HCT116 (cell line): Measurements from ENCODE around the gene AUTS2. TPM values are rescaled to one million over a fixed set of nuclear protein-coding genes. Genes with fewer than 3 reads are reported as not detected.

ENCODE experiments used
- ATAC-seq: fragments of 200-7000 bp; cut with Tn5 transposase; 2 replicates; pipeline ENCODE4 v1.9.1; 2020; ENCODE audit warnings: mild to moderate bottlenecking, moderate library complexity
- BruUV-seq: library from RNA; stranded (reverse); fragments of 400-500 nt; replicated peaks from 2 replicates; lab custom pipeline; 2021; lab: Mats Ljungman, UMichigan
- CTCF ChIA-PET: fragments of 300-600 bp; sonication (Branson Sonifier 250); formaldehyde crosslinking; loops from one replicate; lab custom pipeline; 2021; ENCODE audit warnings: antibody characterized with exemption; lab: Charles Lee
- POLR2A ChIA-PET: fragments of 300-600, 350-600 bp; sonication (Branson Sonifier 250); formaldehyde crosslinking; loops from one replicate; lab custom pipeline; 2021; ENCODE audit warnings: antibody characterized with exemption; lab: Charles Lee
- RAD21 ChIA-PET, 2 experiments: fragments of 300-600 bp; sonication (Branson Sonifier 250); formaldehyde crosslinking; loops; one replicate each; lab custom pipeline; 2023; ENCODE audit warnings: low total read pairs in 2 of 2; ENCODE audit not compliant: uncharacterized antibody in 2 of 2, unreplicated experiment in 2 of 2, low non-redundant PET in 1 of 2; lab: Charles Lee
- DNase-seq: peaks from one replicate; pipeline ENCODE4 v3.0.0-alpha.2; 2010; ENCODE audit warnings: low read depth, low spot score
- H2AFZ ChIP-seq: fragments of 200-600 bp; shearing (Covaris generic), sonication (generic); 2 replicates; pipeline ENCODE4 v1.6.1; 2017; ENCODE audit warnings: low read depth, mixed run types, mixed read lengths, antibody characterized with exemption, low read length; ENCODE audit not compliant: poor library complexity, severe bottlenecking
- H3K27ac ChIP-seq: 2 replicates; pipeline ENCODE4 v1.5.1; 2012; ENCODE audit warnings: low read depth, low read length
- H3K27me3 ChIP-seq: fragments of 200-600 bp; sonication (generic); 2 replicates; pipeline ENCODE4 v1.6.1; 2016; ENCODE audit warnings: mixed run types, low read length, mixed read lengths; ENCODE audit not compliant: insufficient read depth
- H3K36me3 ChIP-seq, 2 experiments: fragments of 200-500 bp in 1 of 2; fragments of 200-600 bp in 1 of 2; sonication (Bioruptor generic) in 1 of 2; sonication (generic) in 1 of 2; 2 replicates each; pipeline versions ENCODE4 v1.5.1 to v1.6.1; 2014 to 2016; ENCODE audit warnings: low read length in 2 of 2, inconsistent platforms in 1 of 2, mixed read lengths in 1 of 2, mixed run types in 1 of 2; ENCODE audit not compliant: insufficient read depth in 2 of 2, control insufficient read depth in 1 of 2
- H3K4me1 ChIP-seq, 2 experiments: fragments of 200-600 bp in 1 of 2; sonication (generic) in 1 of 2; 2 replicates each; pipeline versions ENCODE4 v1.5.1 to v1.6.1; 2012 to 2017; ENCODE audit warnings: low read length in 2 of 2, inconsistent platforms in 1 of 2, mild to moderate bottlenecking in 1 of 2, mixed read lengths in 1 of 2, mixed run types in 1 of 2, moderate library complexity in 1 of 2; ENCODE audit not compliant: insufficient read depth in 2 of 2, control insufficient read depth in 1 of 2
- H3K4me2 ChIP-seq: fragments of 200-600 bp; sonication (generic); 2 replicates; pipeline ENCODE4 v1.6.1; 2017; ENCODE audit warnings: mixed run types, low read length, mixed read lengths
- H3K4me3 ChIP-seq, 2 experiments: fragments of 200-600 bp in 1 of 2; sonication (generic) in 1 of 2; replicated peaks in 1 of 2; 2 replicates each; pipeline ENCODE4 v1.5.1; 2011 to 2016; ENCODE audit warnings: low read length in 2 of 2, control low read depth in 1 of 2, low read depth in 1 of 2, mild to moderate bottlenecking in 1 of 2, mixed read lengths in 1 of 2, mixed run types in 1 of 2
- H3K79me2 ChIP-seq: fragments of 200-600 bp; sonication (generic); 2 replicates; pipeline ENCODE4 v1.6.1; 2017; ENCODE audit warnings: mild to moderate bottlenecking, mixed run types, low read length, moderate library complexity, mixed read lengths; ENCODE audit not compliant: insufficient read depth
- H3K9ac ChIP-seq: fragments of 200-600 bp; sonication (generic); 2 replicates; pipeline ENCODE4 v1.6.1; 2016; ENCODE audit warnings: low read length, mixed read lengths
- H3K9me2 ChIP-seq: fragments of 200-600 bp; sonication (generic), shearing (Covaris generic); 2 replicates; pipeline ENCODE4 v1.6.1; 2017; ENCODE audit warnings: mixed run types, mild to moderate bottlenecking, moderate library complexity; ENCODE audit not compliant: insufficient read depth
- H3K9me3 ChIP-seq, 2 experiments: fragments of 200-500 bp in 1 of 2; fragments of 200-600 bp in 1 of 2; sonication (Bioruptor generic) in 1 of 2; sonication (generic) in 1 of 2; 2 replicates each; pipeline ENCODE4 v1.6.1; 2014 to 2017; ENCODE audit warnings: low read length in 2 of 2, mixed read lengths in 2 of 2, inconsistent platforms in 1 of 2, low read depth in 1 of 2, mild to moderate bottlenecking in 1 of 2, mixed run types in 1 of 2, moderate library complexity in 1 of 2; ENCODE audit not compliant: control insufficient read depth in 1 of 2, insufficient read depth in 1 of 2
- H4K20me1 ChIP-seq: fragments of 200-600 bp; sonication (generic), shearing (Covaris generic); 2 replicates; pipeline ENCODE4 v1.6.1; 2017; ENCODE audit warnings: mixed run types, mild to moderate bottlenecking, moderate library complexity; ENCODE audit not compliant: insufficient read depth
- CBX3 ChIP-seq: IDR thresholded peaks from 2 replicates; pipeline ENCODE4 v1.6.1; 2012; ENCODE audit warnings: low read depth
- CEBPB ChIP-seq: IDR thresholded peaks from 2 replicates; pipeline ENCODE4 v1.6.1; 2012; ENCODE audit warnings: low read depth
- EZH2 ChIP-seq: fragments of 200-600 bp; sonication (generic); IDR thresholded peaks from 2 replicates; pipeline ENCODE4 v1.6.1; 2017; ENCODE audit warnings: antibody characterized with exemption, mixed run types
- EZH2phosphoT487 ChIP-seq: fragments of 200-600 bp; IDR thresholded peaks from 2 replicates; pipeline ENCODE4 v1.6.1; 2018; ENCODE audit warnings: antibody characterized with exemption, borderline replicate concordance
- FOSL1 ChIP-seq: IDR thresholded peaks from 2 replicates; pipeline ENCODE4 v1.6.1; 2012; ENCODE audit warnings: low read depth
- POLR2A ChIP-seq: IDR thresholded peaks from 2 replicates; pipeline ENCODE4 v1.7.0; 2011; ENCODE audit warnings: borderline replicate concordance; ENCODE audit not compliant: insufficient read depth, insufficient read length; ENCODE audit errors: extremely low read depth
- SIN3A ChIP-seq: IDR thresholded peaks from 2 replicates; pipeline ENCODE4 v1.6.1; 2012; ENCODE audit warnings: low read depth
- SP1 ChIP-seq: IDR thresholded peaks from 2 replicates; pipeline ENCODE4 v1.6.1; 2012; ENCODE audit warnings: low read depth
- SRF ChIP-seq: IDR thresholded peaks from 2 replicates; pipeline ENCODE4 v1.6.1; 2012; ENCODE audit warnings: low read depth
- TCF7L2 ChIP-seq: IDR thresholded peaks from 2 replicates; pipeline ENCODE4 v1.7.0; 2011; ENCODE audit warnings: borderline replicate concordance, inconsistent platforms; ENCODE audit not compliant: insufficient read depth, insufficient read length; ENCODE audit errors: extremely low read depth
- YY1 ChIP-seq: IDR thresholded peaks from 2 replicates; pipeline ENCODE4 v1.6.1; 2011; ENCODE audit warnings: low read length, low read depth, moderate library complexity, mild to moderate bottlenecking; ENCODE audit not compliant: insufficient replicate concordance; ENCODE audit errors: extremely low read depth
- ZFX ChIP-seq: fragments of 450-650 bp; IDR thresholded peaks from 2 replicates; pipeline ENCODE4 v1.6.1; 2017
- ZNF274 ChIP-seq: fragments of 200-500 bp; sonication (Bioruptor generic); IDR thresholded peaks from 2 replicates; pipeline ENCODE4 v1.6.1; 2014; ENCODE audit warnings: mild to moderate bottlenecking, low read depth, low read length, inconsistent platforms
- intact Hi-C: fragments of 100-400 bp; cut with micrococcal nuclease; formaldehyde crosslinking; loops from 2 replicates; pipeline ENCODE4 v1.10.0; 2022
- total RNA-seq: library from RNA; stranded (reverse); gene quantifications from one replicate; pipeline ENCODE4 v1.2.1, GENCODE V29; 2021; ENCODE audit not compliant: unreplicated experiment
- TF ChIP-seq, protein P1 (sequence below): IDR thresholded peaks from 2 replicates; pipeline ENCODE4 v1.6.1; 2012
- TF ChIP-seq, protein P2 (sequence below): IDR thresholded peaks from 2 replicates; pipeline ENCODE4 v1.6.1; 2012; ENCODE audit warnings: low read depth
- TF ChIP-seq, protein P3 (sequence below), 3 experiments: fragments of 200-600 bp in 1 of 3; sonication (generic) in 1 of 3; IDR thresholded peaks in 2 of 3; conservative IDR thresholded peaks in 1 of 3; 2 replicates each; pipeline ENCODE4 v1.5.1; 2012 to 2017; ENCODE audit warnings: low read depth in 2 of 3, low read length in 2 of 3, antibody characterized with exemption in 1 of 3, borderline replicate concordance in 1 of 3, control low read depth in 1 of 3, mild to moderate bottlenecking in 1 of 3, mixed read lengths in 1 of 3, mixed run types in 1 of 3, moderate library complexity in 1 of 3; ENCODE audit not compliant: insufficient read depth in 1 of 3
- TF ChIP-seq, protein P4 (sequence below): IDR thresholded peaks from 2 replicates; pipeline ENCODE4 v1.6.1; 2012

Gene AUTS2
- total RNA-seq, 1 experiment from 2014 or later, result 0.93 TPM

DNA sequence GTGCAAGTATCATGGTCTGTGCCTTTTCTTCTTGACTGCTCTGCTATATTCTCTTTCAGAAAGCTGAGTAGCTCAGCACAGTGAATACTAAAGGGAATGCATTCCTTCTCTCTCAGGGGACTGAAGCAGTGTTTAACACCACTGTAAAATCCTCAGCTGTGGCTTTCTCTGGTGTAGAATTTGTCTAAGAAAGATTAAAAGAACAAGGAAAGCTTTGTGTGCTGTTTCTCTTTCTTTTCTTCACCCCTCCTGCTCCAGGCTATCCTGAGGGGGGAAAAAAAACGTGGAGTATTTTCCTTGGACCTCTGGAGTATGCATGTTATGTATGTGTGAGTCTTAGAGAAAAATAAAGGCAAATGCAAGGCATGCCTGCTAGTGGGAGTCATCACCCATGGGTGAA, 383.9 kb downstream of the AUTS2 start:
- ChIA-PET CTCF (no interaction called here), RAD21 (no interaction called here), POLR2A (no interaction called here)
- ATAC-seq (no peak), DNase-seq (no peak)
- Histone ChIP-seq H3K79me2 (no peaks in the 10 kb centered on the region), H3K9me3 (peaks cover 9 to 17% of the 10 kb centered on the region in 2 experiments; a peak in 2 of 4 replicates), H3K9me2 (no peaks in the 10 kb centered on the region), H3K9ac (no peak overlapping the region), H3K27me3 (no peaks in the 10 kb centered on the region), H3K27ac (no peak overlapping the region), H4K20me1 (no peaks in the 10 kb centered on the region), H3K36me3 (no peaks in the 10 kb centered on the region), H3K4me2 (no peak overlapping the region), H3K4me1 (no peaks in the 10 kb centered on the region), H2AFZ (no peak overlapping the region), H3K4me3 (no peak overlapping the region)
- no peak for TF ChIP-seq YY1
- no peak for TF ChIP-seq SP1
- TF ChIP-seq ZNF274, result no peak
- TF ChIP-seq POLR2A, result no peak
- TF ChIP-seq CBX3, result no peak
- no peak for TF ChIP-seq SRF
- no peak for TF ChIP-seq EZH2phosphoT487
- no peak for TF ChIP-seq TCF7L2
- no peak for TF ChIP-seq ZFX
- no peak for TF ChIP-seq FOSL1
- BruUV-seq, result no TSS peak
- intact Hi-C loops, result no loop called here

DNA sequence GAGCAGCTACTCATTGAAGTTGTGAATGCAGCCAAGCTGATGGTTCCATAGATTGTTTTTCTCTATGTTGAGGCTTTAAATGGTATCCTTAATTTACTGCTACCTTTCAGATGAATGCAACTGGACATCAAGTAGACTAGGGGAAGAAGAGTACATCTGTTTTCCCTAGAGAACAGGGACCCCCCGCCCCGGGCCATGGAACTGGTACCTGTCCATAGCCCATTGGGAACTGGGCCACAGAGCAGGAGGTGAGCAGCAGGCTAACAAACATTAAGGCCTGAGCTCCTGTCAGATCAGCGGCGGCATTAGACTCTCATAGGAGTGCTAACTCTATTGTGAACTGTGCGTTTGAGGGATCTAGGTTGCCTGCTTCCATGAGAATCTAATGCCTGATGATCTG, 391.3 kb downstream of the AUTS2 start:
- H4K20me1 ChIP-seq, result no peaks in the 10 kb centered on the region

More for the DNA sequence above, 391.3 kb downstream of the AUTS2 start:
- no peaks in the 10 kb centered on the region for H3K9me2 ChIP-seq
- H3K9ac ChIP-seq, result no peak overlapping the region
- no peak overlapping the region for H3K27ac ChIP-seq
- ChIA-PET RAD21 (no interaction called here), POLR2A (no interaction called here), CTCF (no interaction called here)
- no peaks in the 10 kb centered on the region for H3K36me3 ChIP-seq
- no peak overlapping the region for H2AFZ ChIP-seq
- H3K4me3 ChIP-seq, result no peak overlapping the region
- no peak overlapping the region for H3K4me2 ChIP-seq
- intact Hi-C loops, result no loop called here
- H3K9me3 ChIP-seq, result peaks cover 6 to 27% of the 10 kb centered on the region in 2 experiments; a peak in 2 of 4 replicates
- no peaks in the 10 kb centered on the region for H3K79me2 ChIP-seq
- BruUV-seq, result no TSS peak
- H3K27me3 ChIP-seq, result no peaks in the 10 kb centered on the region
- TF ChIP-seq, protein P1, sequence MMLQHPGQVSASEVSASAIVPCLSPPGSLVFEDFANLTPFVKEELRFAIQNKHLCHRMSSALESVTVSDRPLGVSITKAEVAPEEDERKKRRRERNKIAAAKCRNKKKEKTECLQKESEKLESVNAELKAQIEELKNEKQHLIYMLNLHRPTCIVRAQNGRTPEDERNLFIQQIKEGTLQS, result no peak
- TF ChIP-seq CBX3 (no peak), SRF (no peak), SIN3A (no peak), FOSL1 (no peak), EZH2 (no peak), CEBPB (no peak), YY1 (no peak), TCF7L2 (no peak), ZFX (no peak)
- TF ChIP-seq, protein P2, sequence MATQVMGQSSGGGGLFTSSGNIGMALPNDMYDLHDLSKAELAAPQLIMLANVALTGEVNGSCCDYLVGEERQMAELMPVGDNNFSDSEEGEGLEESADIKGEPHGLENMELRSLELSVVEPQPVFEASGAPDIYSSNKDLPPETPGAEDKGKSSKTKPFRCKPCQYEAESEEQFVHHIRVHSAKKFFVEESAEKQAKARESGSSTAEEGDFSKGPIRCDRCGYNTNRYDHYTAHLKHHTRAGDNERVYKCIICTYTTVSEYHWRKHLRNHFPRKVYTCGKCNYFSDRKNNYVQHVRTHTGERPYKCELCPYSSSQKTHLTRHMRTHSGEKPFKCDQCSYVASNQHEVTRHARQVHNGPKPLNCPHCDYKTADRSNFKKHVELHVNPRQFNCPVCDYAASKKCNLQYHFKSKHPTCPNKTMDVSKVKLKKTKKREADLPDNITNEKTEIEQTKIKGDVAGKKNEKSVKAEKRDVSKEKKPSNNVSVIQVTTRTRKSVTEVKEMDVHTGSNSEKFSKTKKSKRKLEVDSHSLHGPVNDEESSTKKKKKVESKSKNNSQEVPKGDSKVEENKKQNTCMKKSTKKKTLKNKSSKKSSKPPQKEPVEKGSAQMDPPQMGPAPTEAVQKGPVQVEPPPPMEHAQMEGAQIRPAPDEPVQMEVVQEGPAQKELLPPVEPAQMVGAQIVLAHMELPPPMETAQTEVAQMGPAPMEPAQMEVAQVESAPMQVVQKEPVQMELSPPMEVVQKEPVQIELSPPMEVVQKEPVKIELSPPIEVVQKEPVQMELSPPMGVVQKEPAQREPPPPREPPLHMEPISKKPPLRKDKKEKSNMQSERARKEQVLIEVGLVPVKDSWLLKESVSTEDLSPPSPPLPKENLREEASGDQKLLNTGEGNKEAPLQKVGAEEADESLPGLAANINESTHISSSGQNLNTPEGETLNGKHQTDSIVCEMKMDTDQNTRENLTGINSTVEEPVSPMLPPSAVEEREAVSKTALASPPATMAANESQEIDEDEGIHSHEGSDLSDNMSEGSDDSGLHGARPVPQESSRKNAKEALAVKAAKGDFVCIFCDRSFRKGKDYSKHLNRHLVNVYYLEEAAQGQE, result no peak
- TF ChIP-seq, protein P3, sequence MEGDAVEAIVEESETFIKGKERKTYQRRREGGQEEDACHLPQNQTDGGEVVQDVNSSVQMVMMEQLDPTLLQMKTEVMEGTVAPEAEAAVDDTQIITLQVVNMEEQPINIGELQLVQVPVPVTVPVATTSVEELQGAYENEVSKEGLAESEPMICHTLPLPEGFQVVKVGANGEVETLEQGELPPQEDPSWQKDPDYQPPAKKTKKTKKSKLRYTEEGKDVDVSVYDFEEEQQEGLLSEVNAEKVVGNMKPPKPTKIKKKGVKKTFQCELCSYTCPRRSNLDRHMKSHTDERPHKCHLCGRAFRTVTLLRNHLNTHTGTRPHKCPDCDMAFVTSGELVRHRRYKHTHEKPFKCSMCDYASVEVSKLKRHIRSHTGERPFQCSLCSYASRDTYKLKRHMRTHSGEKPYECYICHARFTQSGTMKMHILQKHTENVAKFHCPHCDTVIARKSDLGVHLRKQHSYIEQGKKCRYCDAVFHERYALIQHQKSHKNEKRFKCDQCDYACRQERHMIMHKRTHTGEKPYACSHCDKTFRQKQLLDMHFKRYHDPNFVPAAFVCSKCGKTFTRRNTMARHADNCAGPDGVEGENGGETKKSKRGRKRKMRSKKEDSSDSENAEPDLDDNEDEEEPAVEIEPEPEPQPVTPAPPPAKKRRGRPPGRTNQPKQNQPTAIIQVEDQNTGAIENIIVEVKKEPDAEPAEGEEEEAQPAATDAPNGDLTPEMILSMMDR (IDR thresholded peaks at IDR 0.05 in 2 of 3, conservative IDR thresholded peaks at IDR 0.05 in 1 of 3; ENCODE audit: borderline replicate concordance in 1 of 3, insufficient read depth in 1 of 3, low read depth in 2 of 3, low read length in 2 of 3), result no peak
- TF ChIP-seq, protein P4, sequence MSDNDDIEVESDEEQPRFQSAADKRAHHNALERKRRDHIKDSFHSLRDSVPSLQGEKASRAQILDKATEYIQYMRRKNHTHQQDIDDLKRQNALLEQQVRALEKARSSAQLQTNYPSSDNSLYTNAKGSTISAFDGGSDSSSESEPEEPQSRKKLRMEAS, result no peak
- TF ChIP-seq, all 23 proteins: peak for 0
- DNase-seq, result no peak
- H3K4me1 ChIP-seq, result no peaks in the 10 kb centered on the region
- no peak for ATAC-seq
